Neural crest cell (in vitro differentiated cells): Measurements from ENCODE around the gene MDFI. TPM values are rescaled to one million over a fixed set of nuclear protein-coding genes. Genes with fewer than 3 reads are reported as not detected.
A peak's percentile ranks its signal among the peaks of the same experiment; 100 is the strongest.

ENCODE experiments used
- DNase-seq: peaks from one replicate; pipeline ENCODE4 v3.0.0; 2021; ENCODE audit warnings: low read depth, mixed read lengths, low spot score
- H3K27ac Mint-ChIP-seq: one replicate; pipeline ENCODE4 v1.8.0; 2021; ENCODE audit warnings: mild to moderate bottlenecking, mixed read lengths; ENCODE audit not compliant: unreplicated experiment
- H3K27me3 Mint-ChIP-seq: 2 replicates; pipeline ENCODE4 v1.8.0; 2021; ENCODE audit warnings: low read depth, mild to moderate bottlenecking, mixed read lengths
- H3K36me3 Mint-ChIP-seq: 2 replicates; pipeline ENCODE4 v1.8.0; 2021; ENCODE audit warnings: low read depth, mild to moderate bottlenecking, mixed read lengths
- H3K4me1 Mint-ChIP-seq: 2 replicates; pipeline ENCODE4 v1.8.0; 2021; ENCODE audit warnings: mixed read lengths
- H3K4me3 Mint-ChIP-seq: one replicate; pipeline ENCODE4 v1.8.0; 2021; ENCODE audit warnings: mild to moderate bottlenecking, mixed read lengths
- H3K9me3 Mint-ChIP-seq: 2 replicates; pipeline ENCODE4 v1.8.0; 2021; ENCODE audit warnings: mixed read lengths
- total RNA-seq: library from RNA; stranded (reverse); gene quantifications from 2 replicates; pipeline ENCODE4 v1.2.1, GENCODE V29; 2021
- TF ChIP-seq, protein P1 (sequence below): fragments of 200-600 bp; sonication (generic); conservative IDR thresholded peaks from 2 replicates; pipeline ENCODE4 v1.5.0; 2021; ENCODE audit warnings: antibody characterized with exemption, mild to moderate bottlenecking

MDFI gene
- total RNA-seq, 1 donor from 2014 or later, result 65.8 TPM

GRCh38 chr6:41674231-41675000, 36.1 kb downstream of the MDFI start:
- Mint-ChIP-seq H3K9me3 (peaks cover 4% of the 10 kb centered on the region), H3K27ac (peak overlapping the region; percentile 78), H3K27me3 (peaks cover 11% of the 10 kb centered on the region), H3K4me3 (no peak overlapping the region), H3K36me3 (no peaks in the 10 kb centered on the region), H3K4me1 (peaks cover 20% of the 10 kb centered on the region)
- TF ChIP-seq, protein P1, sequence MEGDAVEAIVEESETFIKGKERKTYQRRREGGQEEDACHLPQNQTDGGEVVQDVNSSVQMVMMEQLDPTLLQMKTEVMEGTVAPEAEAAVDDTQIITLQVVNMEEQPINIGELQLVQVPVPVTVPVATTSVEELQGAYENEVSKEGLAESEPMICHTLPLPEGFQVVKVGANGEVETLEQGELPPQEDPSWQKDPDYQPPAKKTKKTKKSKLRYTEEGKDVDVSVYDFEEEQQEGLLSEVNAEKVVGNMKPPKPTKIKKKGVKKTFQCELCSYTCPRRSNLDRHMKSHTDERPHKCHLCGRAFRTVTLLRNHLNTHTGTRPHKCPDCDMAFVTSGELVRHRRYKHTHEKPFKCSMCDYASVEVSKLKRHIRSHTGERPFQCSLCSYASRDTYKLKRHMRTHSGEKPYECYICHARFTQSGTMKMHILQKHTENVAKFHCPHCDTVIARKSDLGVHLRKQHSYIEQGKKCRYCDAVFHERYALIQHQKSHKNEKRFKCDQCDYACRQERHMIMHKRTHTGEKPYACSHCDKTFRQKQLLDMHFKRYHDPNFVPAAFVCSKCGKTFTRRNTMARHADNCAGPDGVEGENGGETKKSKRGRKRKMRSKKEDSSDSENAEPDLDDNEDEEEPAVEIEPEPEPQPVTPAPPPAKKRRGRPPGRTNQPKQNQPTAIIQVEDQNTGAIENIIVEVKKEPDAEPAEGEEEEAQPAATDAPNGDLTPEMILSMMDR, result no peak
- DNase-seq, result no peak

GRCh38 chr6:41675176-41675775, 37.0 kb downstream of the MDFI start:
- Mint-ChIP-seq H3K9me3 (no peaks in the 10 kb centered on the region), H3K36me3 (no peaks in the 10 kb centered on the region), H3K4me1 (peaks cover 23% of the 10 kb centered on the region), H3K27me3 (peaks cover 5% of the 10 kb centered on the region), H3K27ac (peak overlapping the region; percentile 20), H3K4me3 (no peak overlapping the region)
- no peak for DNase-seq
- TF ChIP-seq, protein P1, result no peak

GRCh38 chr6:41675992-41676391, 37.7 kb downstream of the MDFI start:
- TF ChIP-seq, protein P1, result no peak
- Mint-ChIP-seq H3K36me3 (no peaks in the 10 kb centered on the region), H3K4me1 (peaks cover 25% of the 10 kb centered on the region), H3K27me3 (peaks cover 5% of the 10 kb centered on the region), H3K9me3 (no peaks in the 10 kb centered on the region), H3K27ac (no peak overlapping the region), H3K4me3 (no peak overlapping the region)
- no peak for DNase-seq

- Mint-ChIP-seq H3K27ac (no peak overlapping the region), H3K4me1 (peaks cover 25% of the 10 kb centered on the region), H3K4me3 (no peak overlapping the region), H3K9me3 (no peaks in the 10 kb centered on the region), H3K27me3 (peaks cover 5% of the 10 kb centered on the region), H3K36me3 (no peaks in the 10 kb centered on the region)
- TF ChIP-seq, protein P1, result no peak
- DNase-seq, result no peak
Measured at GRCh38 chr6:41676431-41676830, 38.2 kb downstream of the MDFI start.

DNA sequence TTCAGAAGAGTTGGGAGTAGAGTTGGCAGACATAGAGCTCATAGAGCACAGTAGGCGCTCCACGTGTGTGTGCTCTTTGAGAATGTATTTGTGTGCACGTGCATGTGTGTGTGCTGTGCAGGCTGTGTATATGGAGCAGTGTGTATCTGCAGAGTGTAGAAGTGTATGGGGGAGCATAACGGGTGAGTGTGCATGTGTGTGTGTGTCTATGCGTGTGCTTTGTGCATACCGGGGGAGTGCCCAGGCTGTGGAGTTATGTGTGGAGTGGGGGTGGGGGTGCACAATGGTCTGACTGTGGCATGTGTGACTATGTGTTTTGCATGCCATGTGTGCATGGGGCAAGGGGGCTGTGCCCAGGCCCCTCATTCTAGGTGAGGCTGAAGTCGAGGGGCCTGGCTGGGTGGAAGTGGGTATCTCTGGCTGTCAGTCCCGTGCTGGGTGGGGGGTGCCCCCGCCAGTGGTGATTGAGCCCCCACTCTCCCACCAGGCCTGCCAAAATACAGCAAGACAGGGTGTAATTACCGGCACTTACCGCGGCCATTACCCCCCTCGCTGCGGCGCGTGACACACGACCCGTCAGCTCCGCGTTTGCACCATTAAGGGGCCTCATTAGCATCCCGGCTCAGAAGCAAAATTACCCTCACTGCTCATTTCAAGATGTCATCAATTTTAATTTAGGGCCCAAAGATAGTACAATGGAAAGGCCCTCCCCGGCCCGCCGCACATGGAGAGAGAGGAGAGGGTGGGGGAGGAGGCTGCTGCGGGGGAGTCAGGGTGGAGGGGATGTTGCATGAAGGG, 39.1 kb downstream of the MDFI start:
- TF ChIP-seq, protein P1, result no peak
- no peak overlapping the region for H3K27ac Mint-ChIP-seq
- H3K36me3 Mint-ChIP-seq, result no peaks in the 10 kb centered on the region
- peaks cover 3% of the 10 kb centered on the region for H3K27me3 Mint-ChIP-seq
- peaks cover 26% of the 10 kb centered on the region for H3K4me1 Mint-ChIP-seq
- H3K4me3 Mint-ChIP-seq, result no peak overlapping the region
- H3K9me3 Mint-ChIP-seq, result no peaks in the 10 kb centered on the region
- DNase-seq, result no peak
